WTC11 (cell line): ENCODE data around the gene NPPA.

ENCODE experiments used
- ETV6 ChIP-seq: sonication (generic); formaldehyde crosslinking; IDR thresholded peaks from 2 replicates; pipeline ENCODE4 v1.8.1; 2022; ENCODE audit warnings: mild to moderate bottlenecking, missing genetic modification reagents
- FOXK1 ChIP-seq: sonication (generic); formaldehyde crosslinking; IDR thresholded peaks from 2 replicates; pipeline ENCODE4 v1.8.0; 2022; ENCODE audit warnings: mild to moderate bottlenecking, moderate library complexity, missing genetic modification reagents
- NFYB ChIP-seq: sonication (generic); formaldehyde crosslinking; conservative IDR thresholded peaks from 2 replicates; pipeline ENCODE4 v1.8.0; 2022; ENCODE audit warnings: low read depth, missing genetic modification reagents
- NR3C1 ChIP-seq: sonication (generic); formaldehyde crosslinking; conservative IDR thresholded peaks from 2 replicates; pipeline ENCODE4 v1.8.1; 2023; ENCODE audit warnings: low read depth, mild to moderate bottlenecking, missing genetic modification reagents
- ZNF121 ChIP-seq: sonication (generic); formaldehyde crosslinking; IDR thresholded peaks from 2 replicates; pipeline ENCODE4 v1.8.0; 2023; ENCODE audit warnings: missing genetic modification reagents
- TF ChIP-seq, protein P1 (sequence below): fragments of 200-600 bp; IDR thresholded peaks from 2 replicates; pipeline ENCODE4 v1.8.0; 2022; ENCODE audit warnings: antibody characterized with exemption
- TF ChIP-seq, protein P2 (sequence below): sonication (generic); formaldehyde crosslinking; IDR thresholded peaks from 2 replicates; pipeline ENCODE4 v1.8.0; 2022; ENCODE audit warnings: mild to moderate bottlenecking, missing genetic modification reagents

DNA sequence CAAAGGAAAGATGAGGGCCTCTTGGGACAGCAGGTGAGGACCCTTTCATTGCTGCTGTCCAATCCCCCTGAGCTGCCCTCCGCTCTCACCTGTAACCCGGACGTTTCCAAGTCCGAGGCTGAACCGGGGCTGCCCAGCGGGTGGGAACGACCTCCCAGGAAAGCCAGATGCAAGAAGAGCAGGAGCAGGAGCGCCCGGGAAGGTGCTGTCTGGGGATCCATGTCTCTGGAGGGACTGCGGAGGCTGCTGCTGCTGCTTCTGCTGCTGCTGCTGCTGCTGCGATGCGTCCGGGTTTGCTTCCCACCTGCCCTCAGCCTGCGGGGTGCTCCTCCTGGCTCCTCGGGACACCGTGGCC lies 11.0 kb upstream of the NPPA start, which contains the start of gene NPPB:
- TF ChIP-seq, protein P1, sequence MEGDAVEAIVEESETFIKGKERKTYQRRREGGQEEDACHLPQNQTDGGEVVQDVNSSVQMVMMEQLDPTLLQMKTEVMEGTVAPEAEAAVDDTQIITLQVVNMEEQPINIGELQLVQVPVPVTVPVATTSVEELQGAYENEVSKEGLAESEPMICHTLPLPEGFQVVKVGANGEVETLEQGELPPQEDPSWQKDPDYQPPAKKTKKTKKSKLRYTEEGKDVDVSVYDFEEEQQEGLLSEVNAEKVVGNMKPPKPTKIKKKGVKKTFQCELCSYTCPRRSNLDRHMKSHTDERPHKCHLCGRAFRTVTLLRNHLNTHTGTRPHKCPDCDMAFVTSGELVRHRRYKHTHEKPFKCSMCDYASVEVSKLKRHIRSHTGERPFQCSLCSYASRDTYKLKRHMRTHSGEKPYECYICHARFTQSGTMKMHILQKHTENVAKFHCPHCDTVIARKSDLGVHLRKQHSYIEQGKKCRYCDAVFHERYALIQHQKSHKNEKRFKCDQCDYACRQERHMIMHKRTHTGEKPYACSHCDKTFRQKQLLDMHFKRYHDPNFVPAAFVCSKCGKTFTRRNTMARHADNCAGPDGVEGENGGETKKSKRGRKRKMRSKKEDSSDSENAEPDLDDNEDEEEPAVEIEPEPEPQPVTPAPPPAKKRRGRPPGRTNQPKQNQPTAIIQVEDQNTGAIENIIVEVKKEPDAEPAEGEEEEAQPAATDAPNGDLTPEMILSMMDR: no peak
- TF ChIP-seq NFYB (no peak), ZNF121 (CRISPR knock-in tag) (no peak), NR3C1 (CRISPR knock-in tag) (no peak), ETV6 (CRISPR knock-in tag) (no peak), FOXK1 (no peak)
- TF ChIP-seq, protein P2, sequence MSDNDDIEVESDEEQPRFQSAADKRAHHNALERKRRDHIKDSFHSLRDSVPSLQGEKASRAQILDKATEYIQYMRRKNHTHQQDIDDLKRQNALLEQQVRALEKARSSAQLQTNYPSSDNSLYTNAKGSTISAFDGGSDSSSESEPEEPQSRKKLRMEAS (CRISPR knock-in tag): no peak
